Measurements from ENCODE around the gene MYMX. TPM values are rescaled to one million over a fixed set of nuclear protein-coding genes. Genes with fewer than 3 reads are reported as not detected.

The MYMX gene
- polyA plus RNA-seq, 1 donor: 0.13 TPM

- Histone ChIP-seq H3K36me3 (ENCODE audit: control insufficient read depth, insufficient read depth, low read length) (peaks cover 32% of the 10 kb centered on the region), H3K4me1 (ENCODE audit: control insufficient read depth, insufficient read depth, low read length) (peaks cover 40% of the 10 kb centered on the region), H3K27ac (ENCODE audit: low read length) (no peak overlapping the region), H3K27me3 (ENCODE audit: control insufficient read depth, insufficient read depth, low read length) (no peaks in the 10 kb centered on the region), H3K4me3 (ENCODE audit: low read length) (no peak overlapping the region), H3K9me3 (ENCODE audit: control insufficient read depth, low read depth, low read length) (peaks cover 7% of the 10 kb centered on the region)
- no peak for DNase-seq
- WGBS (ENCODE audit: insufficient coverage, low lambda C conversion rate): 96% methylated on average over 4 of the region's 6 CpGs
These were observed 43.9 kb downstream of the MYMX start for GRCh38 chr6:44260451-44261297.

GRCh38 chr6:44261581-44261980 is 44.9 kb downstream of the MYMX start:
- no peak for DNase-seq
- Histone ChIP-seq H3K27ac (ENCODE audit: low read length) (no peak overlapping the region), H3K4me3 (ENCODE audit: low read length) (no peak overlapping the region), H3K36me3 (ENCODE audit: control insufficient read depth, insufficient read depth, low read length) (peaks cover 32% of the 10 kb centered on the region), H3K9me3 (ENCODE audit: control insufficient read depth, low read depth, low read length) (peaks cover 7% of the 10 kb centered on the region), H3K27me3 (ENCODE audit: control insufficient read depth, insufficient read depth, low read length) (no peaks in the 10 kb centered on the region), H3K4me1 (ENCODE audit: control insufficient read depth, insufficient read depth, low read length) (peaks cover 36% of the 10 kb centered on the region)
- no CpG with 5 or more reads among the region's 8 CpGs for WGBS (ENCODE audit: insufficient coverage, low lambda C conversion rate)

GRCh38 chr6:44262467-44263353 is 46.0 kb downstream of the MYMX start:
- WGBS (ENCODE audit: insufficient coverage, low lambda C conversion rate): no CpG with 5 or more reads among the region's 7 CpGs
- Histone ChIP-seq H3K36me3 (ENCODE audit: control insufficient read depth, insufficient read depth, low read length) (peaks cover 32% of the 10 kb centered on the region), H3K4me3 (ENCODE audit: low read length) (peak overlapping the region; percentile 90), H3K4me1 (ENCODE audit: control insufficient read depth, insufficient read depth, low read length) (peaks cover 33% of the 10 kb centered on the region), H3K27ac (ENCODE audit: low read length) (no peak overlapping the region), H3K9me3 (ENCODE audit: control insufficient read depth, low read depth, low read length) (peaks cover 4% of the 10 kb centered on the region), H3K27me3 (ENCODE audit: control insufficient read depth, insufficient read depth, low read length) (no peaks in the 10 kb centered on the region)
- no peak for DNase-seq

DNA sequence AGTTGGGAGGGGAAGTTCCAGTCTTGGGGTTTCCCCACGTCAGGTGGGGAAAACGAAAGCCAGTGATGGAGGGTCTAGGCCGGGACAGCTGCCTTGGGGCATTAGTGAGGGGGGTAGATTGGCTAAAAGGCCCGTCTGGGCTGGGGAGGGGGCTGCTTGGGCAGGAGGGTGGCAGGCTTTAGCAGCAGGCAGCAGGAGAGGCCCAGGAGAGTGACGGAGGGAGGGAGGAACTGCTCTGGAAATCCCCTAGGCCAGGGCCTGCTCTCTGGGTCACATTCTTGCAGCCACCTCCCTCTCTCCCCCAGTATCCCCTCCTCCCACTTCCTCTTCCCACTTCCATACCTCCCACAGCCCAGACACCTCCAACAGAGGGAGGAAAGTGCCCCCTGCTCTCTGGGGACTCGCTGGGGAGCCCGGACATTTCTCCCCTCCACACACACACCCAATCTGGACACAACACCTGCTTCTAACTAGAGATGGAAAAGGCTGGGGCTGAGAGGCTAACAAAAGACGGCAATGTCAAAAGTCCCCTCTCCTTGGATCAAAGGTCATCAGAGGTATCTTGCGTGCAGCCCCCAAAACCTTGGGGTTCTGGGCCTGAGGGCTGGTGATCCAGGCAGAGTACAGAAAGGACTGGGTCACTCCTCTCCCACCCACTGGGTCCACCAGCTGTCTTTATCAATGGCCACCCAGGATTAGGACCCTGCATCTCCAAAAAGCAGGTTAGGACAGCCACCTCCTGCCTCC is 46.8 kb downstream of the MYMX start:
- H3K9me3 ChIP-seq (ENCODE audit: control insufficient read depth, low read depth, low read length): peaks cover 4% of the 10 kb centered on the region
- peak; percentile 57 to 73 for DNase-seq
- WGBS (ENCODE audit: insufficient coverage, low lambda C conversion rate): no CpG with 5 or more reads among the region's 9 CpGs
- H3K36me3 ChIP-seq (ENCODE audit: control insufficient read depth, insufficient read depth, low read length): peaks cover 32% of the 10 kb centered on the region
- peaks cover 30% of the 10 kb centered on the region for H3K4me1 ChIP-seq (ENCODE audit: control insufficient read depth, insufficient read depth, low read length)
- no peak overlapping the region for H3K27ac ChIP-seq (ENCODE audit: low read length)
- peaks cover 5% of the 10 kb centered on the region for H3K27me3 ChIP-seq (ENCODE audit: control insufficient read depth, insufficient read depth, low read length)
- peak overlapping the region; percentile 90 for H3K4me3 ChIP-seq (ENCODE audit: low read length)

DNA sequence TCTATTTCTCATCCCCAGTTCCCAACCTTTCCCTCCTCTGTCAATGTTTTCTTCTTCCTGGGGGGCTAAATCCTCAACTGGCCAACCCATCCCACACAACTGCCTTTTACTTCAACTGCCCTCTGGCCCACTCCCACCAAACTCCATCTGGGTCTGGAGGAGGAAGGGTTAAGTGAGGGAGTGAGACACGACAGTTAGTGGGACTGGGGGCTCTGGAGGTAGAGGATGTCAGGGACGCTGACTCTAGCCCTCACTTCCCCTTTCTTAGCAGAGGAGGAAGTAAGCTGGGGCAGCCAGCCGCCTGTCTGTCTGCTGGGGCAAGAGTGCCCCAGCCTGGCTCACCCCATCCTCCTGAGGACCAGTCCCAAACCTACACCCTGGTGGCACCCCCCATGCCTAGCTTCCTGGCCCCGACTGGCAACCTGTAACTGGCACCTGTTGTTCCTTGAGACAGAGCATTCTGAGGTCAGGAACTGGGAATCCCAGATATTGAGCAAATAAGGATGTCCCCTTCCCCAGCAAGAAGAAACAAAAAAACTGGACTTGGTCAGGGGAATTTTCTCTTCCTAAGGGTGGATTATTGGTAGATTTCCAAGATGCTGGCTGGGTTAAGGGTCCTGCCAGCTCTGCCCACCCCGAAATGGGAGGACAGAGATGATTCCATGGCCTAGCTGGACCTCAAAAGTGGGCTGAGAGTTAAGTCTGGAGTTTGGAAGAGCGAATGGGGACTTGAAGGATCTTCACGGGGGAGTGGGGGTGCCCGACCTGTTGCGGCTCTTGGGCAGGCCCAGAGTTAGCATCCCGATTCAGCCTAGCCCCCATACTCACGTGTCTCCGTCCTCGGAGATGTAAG is 47.7 kb downstream of the MYMX start:
- no peak for DNase-seq

GRCh38 chr6:44265007-44265721 is 48.4 kb downstream of the MYMX start, which contains the start of gene NFKBIE:
NFKBIE (minus strand) TSS chr6:44265551; CDS start chr6:44265346, 205 bp downstream.
- peaks cover 22% of the 10 kb centered on the region for H3K27me3 ChIP-seq (ENCODE audit: control insufficient read depth, insufficient read depth, low read length)
- WGBS (ENCODE audit: insufficient coverage, low lambda C conversion rate): 0% methylated on average over 1 of the region's 72 CpGs
- peaks cover 4% of the 10 kb centered on the region for H3K9me3 ChIP-seq (ENCODE audit: control insufficient read depth, low read depth, low read length)

More for the DNA sequence above, 47.7 kb downstream of the MYMX start:
- H3K9me3 ChIP-seq (ENCODE audit: control insufficient read depth, low read depth, low read length): peaks cover 4% of the 10 kb centered on the region
- H3K27ac ChIP-seq (ENCODE audit: low read length): peak overlapping the region; percentile 73
- peaks cover 24% of the 10 kb centered on the region for H3K36me3 ChIP-seq (ENCODE audit: control insufficient read depth, insufficient read depth, low read length)
- peaks cover 14% of the 10 kb centered on the region for H3K27me3 ChIP-seq (ENCODE audit: control insufficient read depth, insufficient read depth, low read length)
- peak overlapping the region; percentile 90 for H3K4me3 ChIP-seq (ENCODE audit: low read length)
- peaks cover 30% of the 10 kb centered on the region for H3K4me1 ChIP-seq (ENCODE audit: control insufficient read depth, insufficient read depth, low read length)
- WGBS (ENCODE audit: insufficient coverage, low lambda C conversion rate): no CpG with 5 or more reads among the region's 13 CpGs

GRCh38 chr6:44265722-44266233 is 49.1 kb downstream of the MYMX start:
- Histone ChIP-seq H3K27ac (ENCODE audit: low read length) (no peak overlapping the region), H3K4me1 (ENCODE audit: control insufficient read depth, insufficient read depth, low read length) (peaks cover 30% of the 10 kb centered on the region), H3K36me3 (ENCODE audit: control insufficient read depth, insufficient read depth, low read length) (peaks cover 14% of the 10 kb centered on the region), H3K27me3 (ENCODE audit: control insufficient read depth, insufficient read depth, low read length) (peaks cover 22% of the 10 kb centered on the region), H3K9me3 (ENCODE audit: control insufficient read depth, low read depth, low read length) (peaks cover 4% of the 10 kb centered on the region), H3K4me3 (ENCODE audit: low read length) (no peak overlapping the region)
- DNase-seq: no peak
- WGBS (ENCODE audit: insufficient coverage, low lambda C conversion rate): 3% methylated on average over 3 of the region's 17 CpGs

More at GRCh38 chr6:44265007-44265721, 48.4 kb downstream of the MYMX start, which contains the start of gene NFKBIE:
- Histone ChIP-seq H3K4me3 (ENCODE audit: low read length) (peak within 1 kb of the TSS; percentile 90), H3K4me1 (ENCODE audit: control insufficient read depth, insufficient read depth, low read length) (peaks cover 30% of the 10 kb centered on the region), H3K36me3 (ENCODE audit: control insufficient read depth, insufficient read depth, low read length) (peaks cover 18% of the 10 kb centered on the region), H3K27ac (ENCODE audit: low read length) (peak within 1 kb of the TSS; percentile 73)
- peak; percentile 90 to 92 for DNase-seq

GRCh38 chr6:44266347-44266746 is 49.6 kb downstream of the MYMX start:
- no peak for DNase-seq
- Histone ChIP-seq H3K4me3 (ENCODE audit: low read length) (no peak overlapping the region), H3K36me3 (ENCODE audit: control insufficient read depth, insufficient read depth, low read length) (peaks cover 11% of the 10 kb centered on the region), H3K27ac (ENCODE audit: low read length) (no peak overlapping the region), H3K27me3 (ENCODE audit: control insufficient read depth, insufficient read depth, low read length) (peaks cover 27% of the 10 kb centered on the region), H3K4me1 (ENCODE audit: control insufficient read depth, insufficient read depth, low read length) (peaks cover 30% of the 10 kb centered on the region), H3K9me3 (ENCODE audit: control insufficient read depth, low read depth, low read length) (peaks cover 4% of the 10 kb centered on the region)
- WGBS (ENCODE audit: insufficient coverage, low lambda C conversion rate): no CpG with 5 or more reads among the region's 3 CpGs

- no CpG with 5 or more reads among the region's 10 CpGs for WGBS (ENCODE audit: insufficient coverage, low lambda C conversion rate)
- H3K9me3 ChIP-seq (ENCODE audit: control insufficient read depth, low read depth, low read length): peaks cover 4% of the 10 kb centered on the region
- peaks cover 27% of the 10 kb centered on the region for H3K4me1 ChIP-seq (ENCODE audit: control insufficient read depth, insufficient read depth, low read length)
- H3K4me3 ChIP-seq (ENCODE audit: low read length): no peak overlapping the region
- DNase-seq: no peak
- H3K27me3 ChIP-seq (ENCODE audit: control insufficient read depth, insufficient read depth, low read length): peaks cover 36% of the 10 kb centered on the region
- H3K27ac ChIP-seq (ENCODE audit: low read length): no peak overlapping the region
- peaks cover 3% of the 10 kb centered on the region for H3K36me3 ChIP-seq (ENCODE audit: control insufficient read depth, insufficient read depth, low read length)
These were observed 50.5 kb downstream of the MYMX start for GRCh38 chr6:44267252-44267651.

All from large intestine (tissue), 3 donors.